HG03558 (cell line): ENCODE results near the gene PLA2G6.

ENCODE experiments used
- ATAC-seq: cut with Tn5 transposase; IDR thresholded peaks from one replicate; pipeline ENCODE4 v1.9.1; 2021; ENCODE audit warnings: moderate number of reproducible peaks; ENCODE audit not compliant: unreplicated experiment; ENCODE audit errors: extremely low read depth

Gene PLA2G6

GRCh38 chr22:38115423-38116205 is 66.0 kb downstream of the PLA2G6 start:
- ATAC-seq = no peak

- ATAC-seq = no peak
Observed at GRCh38 chr22:38114484-38115398, 66.9 kb downstream of the PLA2G6 start.

- ATAC-seq = no peak
Observed at GRCh38 chr22:38112381-38112780, 69.2 kb downstream of the PLA2G6 start.

- no peak for ATAC-seq
Observed at GRCh38 chr22:38111925-38112355, 69.7 kb downstream of the PLA2G6 start.

- ATAC-seq = no peak
Observed at GRCh38 chr22:38110863-38111852, 70.5 kb downstream of the PLA2G6 start.

- no peak for ATAC-seq
Observed at GRCh38 chr22:38110008-38110862, 71.4 kb downstream of the PLA2G6 start, which contains the start of gene BAIAP2L2. Gene BAIAP2L2 (minus strand): TSS chr22:38110684. CDS start chr22:38110525, 159 bp downstream.

- ATAC-seq = no peak
Observed at GRCh38 chr22:38109371-38110001, 72.1 kb downstream of the PLA2G6 start.

- ATAC-seq = no peak
Observed at GRCh38 chr22:38108561-38109319, 72.9 kb downstream of the PLA2G6 start.

GRCh38 chr22:38107692-38108515 is 73.7 kb downstream of the PLA2G6 start:
- ATAC-seq = no peak

- no peak for ATAC-seq
Observed at GRCh38 chr22:38106814-38107578, 74.6 kb downstream of the PLA2G6 start.

GRCh38 chr22:38104084-38104483 is 77.5 kb downstream of the PLA2G6 start:
- no peak for ATAC-seq

- no peak for ATAC-seq
Observed at GRCh38 chr22:38103641-38104040, 78.0 kb downstream of the PLA2G6 start.

GRCh38 chr22:38098410-38099249 is 83.0 kb downstream of the PLA2G6 start:
- no peak for ATAC-seq

- ATAC-seq = no peak
Observed at GRCh38 chr22:38097557-38098409, 83.8 kb downstream of the PLA2G6 start.

GRCh38 chr22:38097058-38097457 is 84.6 kb downstream of the PLA2G6 start:
- no peak for ATAC-seq
